ENCODE data around the gene NIPAL1. TPM values are rescaled to one million over a fixed set of nuclear protein-coding genes. Genes with fewer than 3 reads are reported as not detected.

Gene NIPAL1
- total and polyA plus RNA-seq, 2 experiments from 2014 or later, result 6.1 to 14.0 TPM

DNA sequence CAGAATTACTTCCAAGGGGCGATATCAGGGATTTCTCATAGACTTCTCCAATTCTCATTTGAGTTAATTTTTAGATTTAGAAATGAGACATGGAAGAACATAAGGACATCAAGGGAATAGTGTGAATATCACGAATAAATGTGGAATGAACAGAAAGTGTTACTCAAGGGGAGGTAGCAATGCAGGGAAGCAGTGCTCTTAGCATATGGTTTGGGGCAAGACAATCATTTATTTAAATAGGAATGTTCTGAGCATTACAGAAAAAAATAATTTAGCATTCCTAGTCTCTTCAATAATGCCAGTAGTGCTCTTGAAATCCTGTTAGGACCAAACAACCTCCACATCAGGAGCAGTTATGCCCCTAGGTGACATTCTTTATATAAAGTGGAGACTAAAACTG lies 61.9 kb downstream of the NIPAL1 start:
- H3K79me2 ChIP-seq, result no peaks in the 10 kb centered on the region
- H4K20me1 ChIP-seq (ENCODE audit: insufficient read depth, poor library complexity, severe bottlenecking), result no peaks in the 10 kb centered on the region
- no peak overlapping the region for H3K27ac ChIP-seq
- no peaks in the 10 kb centered on the region for H3K36me3 ChIP-seq (replicated peaks; ENCODE audit: insufficient read depth, low read depth)
- no peaks in the 10 kb centered on the region for H3K9me2 ChIP-seq (replicated peaks; ENCODE audit: insufficient read depth)
- no peak overlapping the region for H3K4me3 ChIP-seq
- no peak overlapping the region for H3K4me2 ChIP-seq
- WGBS (ENCODE audit: low lambda C conversion rate, missing lambda C conversion rate), result 98% methylated on average over 2 of the region's 2 CpGs
- no peaks in the 10 kb centered on the region for H3K9me3 ChIP-seq (ENCODE audit: low read depth)
- H3K27me3 ChIP-seq, result no peaks in the 10 kb centered on the region
- no peak overlapping the region for H2AFZ ChIP-seq
- no peak for DNase-seq (ENCODE audit: low spot score)
- TF ChIP-seq, protein P1, sequence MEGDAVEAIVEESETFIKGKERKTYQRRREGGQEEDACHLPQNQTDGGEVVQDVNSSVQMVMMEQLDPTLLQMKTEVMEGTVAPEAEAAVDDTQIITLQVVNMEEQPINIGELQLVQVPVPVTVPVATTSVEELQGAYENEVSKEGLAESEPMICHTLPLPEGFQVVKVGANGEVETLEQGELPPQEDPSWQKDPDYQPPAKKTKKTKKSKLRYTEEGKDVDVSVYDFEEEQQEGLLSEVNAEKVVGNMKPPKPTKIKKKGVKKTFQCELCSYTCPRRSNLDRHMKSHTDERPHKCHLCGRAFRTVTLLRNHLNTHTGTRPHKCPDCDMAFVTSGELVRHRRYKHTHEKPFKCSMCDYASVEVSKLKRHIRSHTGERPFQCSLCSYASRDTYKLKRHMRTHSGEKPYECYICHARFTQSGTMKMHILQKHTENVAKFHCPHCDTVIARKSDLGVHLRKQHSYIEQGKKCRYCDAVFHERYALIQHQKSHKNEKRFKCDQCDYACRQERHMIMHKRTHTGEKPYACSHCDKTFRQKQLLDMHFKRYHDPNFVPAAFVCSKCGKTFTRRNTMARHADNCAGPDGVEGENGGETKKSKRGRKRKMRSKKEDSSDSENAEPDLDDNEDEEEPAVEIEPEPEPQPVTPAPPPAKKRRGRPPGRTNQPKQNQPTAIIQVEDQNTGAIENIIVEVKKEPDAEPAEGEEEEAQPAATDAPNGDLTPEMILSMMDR (IDR thresholded peaks at IDR 0.05; ENCODE audit: poor library complexity), result no peak
- TF ChIP-seq EZH2phosphoT487 (IDR thresholded peaks at IDR 0.05; ENCODE audit: low read depth, severe bottlenecking, unreplicated experiment) (no peak), EZH2 (IDR thresholded peaks at IDR 0.05; ENCODE audit: borderline replicate concordance) (no peak)
- H3K4me1 ChIP-seq (ENCODE audit: insufficient read depth), result peaks cover 12% of the 10 kb centered on the region

GRCh38 chr4:48078862-48079655 lies 62.5 kb downstream of the NIPAL1 start:
- Histone ChIP-seq H3K9me3 (ENCODE audit: low read depth) (no peaks in the 10 kb centered on the region), H3K27me3 (no peaks in the 10 kb centered on the region), H3K4me3 (no peak overlapping the region), H3K4me1 (ENCODE audit: insufficient read depth) (peaks cover 12% of the 10 kb centered on the region), H3K27ac (peak overlapping the region; percentile 63), H4K20me1 (ENCODE audit: insufficient read depth, poor library complexity, severe bottlenecking) (no peaks in the 10 kb centered on the region), H3K36me3 (replicated peaks; ENCODE audit: insufficient read depth, low read depth) (no peaks in the 10 kb centered on the region), H3K79me2 (no peaks in the 10 kb centered on the region), H3K4me2 (peak overlapping the region; percentile 24), H3K9me2 (replicated peaks; ENCODE audit: insufficient read depth) (no peaks in the 10 kb centered on the region), H2AFZ (no peak overlapping the region)
- DNase-seq (ENCODE audit: low spot score), result no peak
- WGBS (ENCODE audit: low lambda C conversion rate, missing lambda C conversion rate), result 60% methylated on average over 5 of the region's 5 CpGs
- TF ChIP-seq EZH2 (IDR thresholded peaks at IDR 0.05; ENCODE audit: borderline replicate concordance), result no peak
- TF ChIP-seq, protein P1 (IDR thresholded peaks at IDR 0.05; ENCODE audit: poor library complexity), result no peak
- no peak for TF ChIP-seq EZH2phosphoT487 (IDR thresholded peaks at IDR 0.05; ENCODE audit: low read depth, severe bottlenecking, unreplicated experiment)

DNA sequence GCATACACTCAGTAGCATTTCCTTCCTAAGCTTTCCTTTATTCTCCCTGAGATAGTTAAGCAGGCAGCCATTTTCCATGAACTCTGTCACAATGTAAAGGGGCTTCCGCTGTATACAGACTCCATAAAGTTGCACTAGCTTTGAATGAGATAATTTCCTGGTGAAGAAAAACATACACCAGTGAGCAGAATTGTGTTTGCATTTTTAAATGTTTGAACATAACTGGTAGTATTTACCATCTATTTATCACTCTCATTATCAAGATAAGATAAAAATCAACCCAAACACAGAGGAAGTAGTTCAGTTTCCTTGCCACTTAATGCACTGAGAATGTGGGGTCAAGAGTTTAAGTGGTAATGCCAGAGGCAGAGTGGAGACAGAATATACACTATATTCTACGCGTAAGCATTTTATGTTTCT lies 63.4 kb downstream of the NIPAL1 start:
- TF ChIP-seq, protein P1 (IDR thresholded peaks at IDR 0.05; ENCODE audit: poor library complexity), result no peak
- no peak for TF ChIP-seq EZH2phosphoT487 (IDR thresholded peaks at IDR 0.05; ENCODE audit: low read depth, severe bottlenecking, unreplicated experiment)
- Histone ChIP-seq H3K4me1 (ENCODE audit: insufficient read depth) (peaks cover 12% of the 10 kb centered on the region), H3K4me3 (no peak overlapping the region), H3K9me3 (ENCODE audit: low read depth) (no peaks in the 10 kb centered on the region), H3K36me3 (replicated peaks; ENCODE audit: insufficient read depth, low read depth) (no peaks in the 10 kb centered on the region), H3K9me2 (replicated peaks; ENCODE audit: insufficient read depth) (no peaks in the 10 kb centered on the region), H3K27me3 (no peaks in the 10 kb centered on the region), H3K4me2 (peak overlapping the region; percentile 24), H2AFZ (peak overlapping the region; percentile 29), H3K27ac (peak overlapping the region; percentile 63), H4K20me1 (ENCODE audit: insufficient read depth, poor library complexity, severe bottlenecking) (no peaks in the 10 kb centered on the region), H3K79me2 (no peaks in the 10 kb centered on the region)
- DNase-seq (ENCODE audit: low spot score), result peak; percentile 20
- 37% methylated on average over 3 of the region's 3 CpGs for WGBS (ENCODE audit: low lambda C conversion rate, missing lambda C conversion rate)

Measured in hepatocyte (in vitro differentiated cells).